Stimulated activated CD4-positive, alpha-beta T cell treated with anti-CD3 and anti-CD28 coated beads, Interleukin-1b, Interleukin-23, amount 100 ng/mL, for 48 hours (primary cell): ENCODE data around the gene POLH.
A peak's percentile ranks its signal among the peaks of the same experiment; 100 is the strongest.
"Not testable (repeated sequence)": the region's sequence is repeated elsewhere in the genome, so short reads cannot be mapped to it uniquely, and the experiment has no call there.

Source experiments
- DNase-seq: peaks from one replicate; pipeline ENCODE4 v3.0.0-alpha.2; 2020

POLH gene

GRCh38 chr6:43634702-43635303 is 58.8 kb downstream of the POLH start:
- DNase-seq = no peak

GRCh38 chr6:43635387-43636307 is 59.7 kb downstream of the POLH start, which contains the start of gene MAD2L1BP:
Gene MAD2L1BP, plus strand, starts transcription at chr6:43635840. Its CDS starts 36 bp downstream, at chr6:43635876.
- peak; percentile 85 for DNase-seq

DNA sequence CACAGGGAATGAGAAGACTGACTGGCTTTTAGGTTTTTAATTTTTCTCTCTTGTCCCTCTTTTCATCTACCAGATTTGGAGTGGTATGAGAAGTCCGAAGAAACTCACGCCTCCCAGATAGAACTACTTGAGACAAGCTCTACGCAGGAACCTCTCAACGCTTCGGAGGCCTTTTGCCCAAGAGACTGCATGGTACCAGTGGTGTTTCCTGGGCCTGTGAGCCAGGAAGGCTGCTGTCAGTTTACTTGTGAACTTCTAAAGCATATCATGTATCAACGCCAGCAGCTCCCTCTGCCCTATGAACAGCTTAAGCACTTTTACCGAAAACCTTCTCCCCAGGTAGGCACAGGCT is 60.3 kb downstream of the POLH start:
- DNase-seq = no peak

DNA sequence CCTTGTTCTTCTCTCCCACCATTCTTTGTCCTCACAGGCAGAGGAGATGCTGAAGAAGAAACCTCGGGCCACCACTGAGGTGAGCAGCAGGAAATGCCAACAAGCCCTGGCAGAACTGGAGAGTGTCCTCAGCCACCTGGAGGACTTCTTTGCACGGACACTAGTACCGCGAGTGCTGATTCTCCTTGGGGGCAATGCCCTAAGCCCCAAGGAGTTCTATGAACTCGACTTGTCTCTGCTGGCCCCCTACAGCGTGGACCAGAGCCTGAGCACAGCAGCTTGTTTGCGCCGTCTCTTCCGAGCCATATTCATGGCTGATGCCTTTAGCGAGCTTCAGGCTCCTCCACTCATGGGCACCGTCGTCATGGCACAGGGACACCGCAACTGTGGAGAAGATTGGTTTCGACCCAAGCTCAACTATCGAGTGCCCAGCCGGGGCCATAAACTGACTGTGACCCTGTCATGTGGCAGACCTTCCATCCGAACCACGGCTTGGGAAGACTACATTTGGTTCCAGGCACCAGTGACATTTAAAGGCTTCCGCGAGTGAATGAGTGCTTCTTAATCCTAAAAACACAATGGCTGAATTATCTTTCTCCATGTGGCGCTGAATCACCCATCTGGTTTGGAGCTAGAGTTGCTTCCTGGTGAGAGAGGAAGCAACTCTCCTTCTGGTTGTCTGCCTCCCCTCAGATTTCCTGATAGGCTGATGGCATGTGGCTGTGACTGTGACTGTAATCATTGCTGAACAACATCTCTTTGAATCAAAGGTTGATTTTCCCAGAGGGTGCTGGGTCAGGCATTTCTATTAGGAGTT is 64.2 kb downstream of the POLH start:
- DNase-seq = no peak

DNA sequence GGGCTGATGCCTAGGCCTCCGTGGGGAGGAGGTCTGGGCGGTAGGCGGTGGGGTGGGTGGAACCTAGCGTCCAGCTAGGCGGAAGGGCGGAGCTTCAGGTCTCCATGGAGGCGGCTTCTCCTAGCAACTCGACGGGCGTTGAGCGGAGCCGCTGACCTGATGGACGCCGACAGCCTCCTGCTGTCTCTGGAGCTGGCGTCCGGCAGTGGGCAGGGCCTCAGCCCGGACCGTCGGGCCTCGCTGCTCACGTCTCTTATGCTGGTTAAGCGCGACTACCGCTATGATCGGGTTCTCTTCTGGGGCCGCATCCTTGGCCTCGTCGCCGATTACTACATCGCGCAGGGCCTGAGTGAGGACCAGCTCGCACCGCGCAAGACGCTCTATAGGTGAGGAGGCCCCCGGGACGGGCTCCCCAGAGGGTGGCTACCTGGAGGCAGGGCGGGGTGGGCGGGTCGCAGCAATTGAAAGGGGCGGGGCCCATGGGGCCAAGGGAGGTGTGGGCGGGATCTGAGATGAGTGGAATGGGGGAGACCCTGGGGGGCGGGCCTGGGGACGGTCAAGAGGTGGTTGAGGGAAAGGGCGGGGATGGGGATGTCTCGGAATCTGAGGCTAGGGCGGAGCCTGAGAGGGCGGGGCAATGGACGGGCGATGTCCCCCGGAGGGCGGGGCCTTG is 69.1 kb downstream of the POLH start, which contains the start of gene RSPH9:
RSPH9 (plus strand) TSS at position 97 of the 673 bp plus-strand sequence; CDS start at position 160, 63 bp downstream.
- DNase-seq = peak; percentile 71

DNA sequence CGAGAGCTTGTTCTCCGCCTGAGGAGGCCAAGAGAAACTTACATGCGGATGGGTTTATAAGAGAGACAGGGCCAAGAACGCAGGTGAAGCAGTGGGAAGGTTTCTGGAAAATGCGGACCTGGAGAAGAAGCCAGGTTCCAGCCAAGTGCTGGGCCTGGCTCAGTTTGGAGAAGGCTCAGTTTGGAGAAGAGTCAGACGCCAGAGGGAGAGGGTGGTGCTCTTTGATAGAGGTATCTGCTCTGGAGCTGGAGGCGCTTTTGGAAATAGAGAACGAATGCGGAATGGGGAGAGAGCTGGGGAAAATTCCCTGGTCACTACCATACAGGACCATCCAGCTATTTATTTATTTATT is 69.6 kb downstream of the POLH start:
- no peak for DNase-seq

DNA sequence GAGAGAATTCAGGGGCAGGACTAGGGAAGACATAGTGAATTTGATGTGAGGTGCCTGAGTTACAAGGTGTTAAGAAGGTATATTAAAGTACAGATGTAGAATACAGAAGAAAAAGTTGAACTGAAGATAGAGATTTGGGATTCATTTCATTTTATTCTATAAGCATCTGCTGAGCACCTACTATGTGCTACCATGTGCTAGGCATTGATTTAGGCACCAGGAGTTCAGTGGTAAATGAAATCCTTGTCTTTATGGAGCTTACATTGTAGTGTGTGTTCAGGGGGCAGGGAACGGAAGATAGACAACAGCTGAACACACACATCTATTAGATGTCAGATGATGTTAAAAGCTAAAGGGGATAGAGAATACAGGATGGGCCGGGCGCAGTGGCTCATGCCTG is 71.6 kb downstream of the POLH start:
- DNase-seq = no peak

DNA sequence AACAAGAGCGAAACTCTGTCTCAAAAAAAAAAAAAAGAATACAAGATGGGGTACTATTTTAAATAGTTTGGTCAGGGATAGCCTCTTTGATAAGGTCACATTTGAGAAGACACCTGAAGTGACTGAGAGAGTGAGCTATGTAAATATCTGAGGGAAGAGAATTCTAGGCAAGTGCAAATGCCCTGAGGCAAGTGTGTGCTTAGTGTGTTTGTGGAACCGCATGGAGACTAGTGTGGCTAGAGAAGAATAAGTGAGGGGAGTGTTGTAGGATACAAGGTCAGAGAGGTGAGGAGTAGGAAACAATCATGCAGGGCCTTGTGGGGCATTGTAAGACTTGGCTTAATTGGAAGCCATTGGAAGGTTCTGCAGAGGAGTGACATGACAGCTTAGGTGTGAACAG is 72.3 kb downstream of the POLH start:
- DNase-seq = no peak

DNA sequence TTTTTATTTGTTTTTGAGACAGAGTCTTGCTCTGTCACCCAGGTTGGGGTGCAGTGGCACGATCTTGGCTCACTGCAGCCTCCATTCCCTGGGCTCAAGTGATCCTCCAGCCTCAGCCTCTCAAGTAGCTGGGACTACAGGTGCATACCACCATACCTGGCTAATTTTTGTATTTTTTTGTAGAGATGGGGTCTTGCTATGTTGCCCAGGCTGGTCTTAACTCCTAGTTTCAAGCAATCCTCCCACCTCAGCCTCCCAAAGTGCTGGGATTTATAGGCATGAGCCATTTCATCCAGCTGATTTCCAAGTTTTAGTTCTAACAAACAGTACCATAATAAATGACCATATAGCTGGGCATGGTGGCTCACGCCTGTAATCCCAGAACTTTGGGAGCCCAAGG is 76.8 kb downstream of the POLH start:
- not testable (repeated sequence) for DNase-seq

GRCh38 chr6:43657221-43657802 is 81.3 kb downstream of the POLH start:
- no peak for DNase-seq

DNA sequence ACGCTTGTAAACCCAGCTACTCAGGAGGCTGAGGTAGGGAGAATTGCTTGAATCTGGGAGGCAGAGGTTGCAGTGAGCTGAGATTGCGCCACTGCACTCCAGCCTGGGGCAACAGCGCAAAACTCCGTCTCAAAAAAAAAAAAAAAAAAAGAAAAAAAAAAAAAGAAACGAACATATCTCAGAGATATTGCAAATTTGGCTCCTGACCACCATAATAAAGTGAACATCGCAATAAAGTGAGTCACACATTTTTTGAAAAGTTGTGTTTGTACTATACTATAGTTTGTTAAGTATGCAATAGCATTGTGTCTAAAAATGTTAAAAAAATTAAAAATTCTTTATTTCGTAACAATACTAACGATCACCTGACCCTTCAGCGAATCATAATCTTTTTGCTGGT is 82.2 kb downstream of the POLH start:
- no peak for DNase-seq

DNA sequence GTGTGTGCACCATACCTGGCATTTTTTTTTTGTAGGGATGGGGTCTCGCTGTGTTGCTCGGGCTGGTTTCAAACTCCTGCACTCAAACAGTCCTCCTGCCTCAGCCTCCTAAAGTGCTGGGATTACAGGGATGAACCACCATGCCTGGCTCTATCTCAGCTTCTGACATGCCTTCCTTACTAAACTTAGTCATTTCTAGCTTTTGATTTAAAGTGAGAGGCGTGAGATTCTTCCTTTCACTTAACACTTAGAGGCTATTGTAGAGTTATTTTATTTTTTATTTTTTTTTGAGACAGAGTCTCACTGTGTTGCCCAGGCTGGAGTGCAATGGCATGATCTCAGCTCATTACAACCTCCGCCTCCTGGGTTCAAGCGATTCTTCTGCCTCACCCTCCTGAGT is 87.0 kb downstream of the POLH start:
- DNase-seq = not testable (repeated sequence)
